Activated CD4-positive, alpha-beta memory T cell treated with anti-CD3 and anti-CD28 coated beads for 36 hours (primary cell): ENCODE results near the gene STATH. TPM values are rescaled to one million over a fixed set of nuclear protein-coding genes. Genes with fewer than 3 reads are reported as not detected.

Experiments used
- CTCF ChIA-PET: fragments of 350-600 bp; sonication (Branson Sonifier 250); formaldehyde crosslinking; loops from one replicate; lab custom pipeline; 2021; ENCODE audit warnings: antibody characterized with exemption, inconsistent platforms; lab: Charles Lee
- POLR2A ChIA-PET: fragments of 350-600 bp; sonication (Branson Sonifier 250); formaldehyde crosslinking; loops from one replicate; lab custom pipeline; 2021; ENCODE audit warnings: antibody characterized with exemption; lab: Charles Lee
- DNase-seq: peaks from one replicate; pipeline ENCODE4 v3.0.0-alpha.2; 2020
- H3K27ac Mint-ChIP-seq: one replicate; pipeline ENCODE4 v1.8.0; 2021; ENCODE audit warnings: mixed read lengths
- H3K27me3 Mint-ChIP-seq: one replicate; pipeline ENCODE4 v1.8.0; 2021; ENCODE audit warnings: mixed read lengths
- H3K36me3 Mint-ChIP-seq: one replicate; pipeline ENCODE4 v1.8.0; 2021; ENCODE audit warnings: mixed read lengths
- H3K4me1 Mint-ChIP-seq: one replicate; pipeline ENCODE4 v1.8.0; 2021; ENCODE audit warnings: low read depth, mixed read lengths
- H3K4me3 Mint-ChIP-seq: one replicate; pipeline ENCODE4 v1.8.0; 2021; ENCODE audit warnings: mild to moderate bottlenecking, mixed read lengths
- H3K9me3 Mint-ChIP-seq: one replicate; pipeline ENCODE4 v1.8.0; 2021; ENCODE audit warnings: mixed read lengths
- intact Hi-C: fragments of 100-400 bp; cut with micrococcal nuclease; formaldehyde crosslinking; loops from one replicate; pipeline ENCODE4 v1.15.1; 2023
- total RNA-seq, 2 experiments: library from RNA; stranded (reverse); gene quantifications; one replicate each; pipeline ENCODE4 v1.2.3, GENCODE V29; 2021

The STATH gene, protein sequence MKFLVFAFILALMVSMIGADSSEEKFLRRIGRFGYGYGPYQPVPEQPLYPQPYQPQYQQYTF
- not detected for total RNA-seq

- Mint-ChIP-seq H3K9me3 (no peaks in the 10 kb centered on the region), H3K27me3 (no peaks in the 10 kb centered on the region), H3K27ac (no peak within 1 kb of the TSS), H3K4me1 (no peaks in the 10 kb centered on the region), H3K36me3 (no peaks in the 10 kb centered on the region), H3K4me3 (no peak within 1 kb of the TSS)
- DNase-seq, result no peak
- POLR2A ChIA-PET, result no interaction called here
- intact Hi-C loops, result no loop called here
- CTCF ChIA-PET, result no interaction called here
Observed at GRCh38 chr4:69995526-69996016, at the start of gene STATH. STATH (plus strand) TSS chr4:69995966; CDS start chr4:69998438, 2,472 bp downstream.

DNA sequence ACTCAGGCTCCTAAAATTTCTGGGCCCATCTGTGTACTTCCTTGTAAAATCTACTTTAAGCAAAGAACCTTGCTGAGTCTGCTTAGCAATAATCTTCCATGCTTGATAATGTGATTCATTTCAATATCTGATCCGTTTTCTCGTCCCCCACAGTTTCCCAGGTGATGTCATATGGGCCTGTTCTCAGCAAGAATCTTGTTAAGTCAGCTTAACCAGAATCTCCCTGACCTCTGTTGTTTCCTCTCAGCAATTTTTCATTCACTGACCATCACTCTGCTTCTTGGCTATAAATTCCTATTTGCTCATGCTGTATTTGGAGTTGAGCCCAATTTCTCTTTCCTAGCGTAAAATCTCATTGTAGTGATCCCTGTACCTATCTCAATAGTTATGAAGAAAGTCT is 44.2 kb upstream of the STATH start:
- DNase-seq, result no peak
- POLR2A ChIA-PET, result no interaction called here
- Mint-ChIP-seq H3K27me3 (no peaks in the 10 kb centered on the region), H3K4me1 (no peaks in the 10 kb centered on the region), H3K4me3 (no peak overlapping the region), H3K27ac (no peak overlapping the region), H3K9me3 (peaks cover 3% of the 10 kb centered on the region), H3K36me3 (no peaks in the 10 kb centered on the region)
- CTCF ChIA-PET, result no interaction called here
- intact Hi-C loops, result no loop called here

- Mint-ChIP-seq H3K36me3 (no peaks in the 10 kb centered on the region), H3K9me3 (peaks cover 2% of the 10 kb centered on the region), H3K4me1 (no peaks in the 10 kb centered on the region), H3K27me3 (no peaks in the 10 kb centered on the region), H3K27ac (no peak overlapping the region), H3K4me3 (no peak overlapping the region)
- CTCF ChIA-PET, result no interaction called here
- DNase-seq, result no peak
- POLR2A ChIA-PET, result no interaction called here
- intact Hi-C loops, result no loop called here
Observed at GRCh38 chr4:69957209-69957608, 38.6 kb upstream of the STATH start.

DNA sequence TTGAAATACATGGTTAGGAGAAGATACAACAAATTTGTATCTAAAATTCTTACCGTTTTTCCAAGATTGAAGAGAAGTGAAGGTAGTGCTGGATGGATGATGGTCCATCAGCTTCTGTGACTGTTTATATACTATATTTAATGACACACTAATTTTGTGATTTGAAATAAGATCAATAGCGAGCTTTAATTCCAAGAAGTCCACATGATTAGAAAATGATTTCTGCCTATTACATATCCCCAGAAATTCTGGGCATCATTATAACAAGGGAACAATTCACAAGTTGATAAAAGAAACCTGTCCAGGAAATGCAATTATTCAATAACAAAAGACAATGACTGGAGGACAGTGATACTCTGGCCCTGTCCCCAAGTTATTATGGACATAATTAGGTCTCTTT is 30.1 kb upstream of the STATH start, which contains the start of gene CSN2:
Gene CSN2 (minus strand): TSS at position 101 of the 400 bp plus-strand sequence. CDS start 4,733 bp downstream, outside the sequence.
- Mint-ChIP-seq H3K27ac (no peak within 1 kb of the TSS), H3K36me3 (no peaks in the 10 kb centered on the region), H3K27me3 (no peaks in the 10 kb centered on the region), H3K4me3 (no peak within 1 kb of the TSS), H3K4me1 (no peaks in the 10 kb centered on the region), H3K9me3 (peaks cover 2% of the 10 kb centered on the region)
- intact Hi-C loops, result no loop called here
- POLR2A ChIA-PET, result no interaction called here
- no peak for DNase-seq
- CTCF ChIA-PET, result no interaction called here

- Mint-ChIP-seq H3K4me3 (no peak overlapping the region), H3K4me1 (no peaks in the 10 kb centered on the region), H3K36me3 (no peaks in the 10 kb centered on the region), H3K9me3 (no peaks in the 10 kb centered on the region), H3K27me3 (no peaks in the 10 kb centered on the region), H3K27ac (no peak overlapping the region)
- intact Hi-C loops, result no loop called here
- CTCF ChIA-PET, result no interaction called here
- POLR2A ChIA-PET, result no interaction called here
- DNase-seq, result no peak
Observed at GRCh38 chr4:69970071-69970470, 25.7 kb upstream of the STATH start.

GRCh38 chr4:69974631-69975030 is 21.1 kb upstream of the STATH start:
- Mint-ChIP-seq H3K27ac (no peak overlapping the region), H3K4me3 (no peak overlapping the region), H3K9me3 (no peaks in the 10 kb centered on the region), H3K4me1 (no peaks in the 10 kb centered on the region), H3K36me3 (no peaks in the 10 kb centered on the region), H3K27me3 (no peaks in the 10 kb centered on the region)
- intact Hi-C loops, result no loop called here
- no peak for DNase-seq
- ChIA-PET POLR2A (no interaction called here), CTCF (no interaction called here)

- intact Hi-C loops, result no loop called here
- Mint-ChIP-seq H3K27me3 (no peaks in the 10 kb centered on the region), H3K27ac (no peak overlapping the region), H3K9me3 (no peaks in the 10 kb centered on the region), H3K36me3 (no peaks in the 10 kb centered on the region), H3K4me3 (no peak overlapping the region), H3K4me1 (no peaks in the 10 kb centered on the region)
- ChIA-PET POLR2A (no interaction called here), CTCF (interaction anchor here (0.7 kb wide), 1 partner anchor 229 kb away, joined by 3 read pairs; no protein-coding TSS in a partner anchor)
- DNase-seq, result no peak
Observed at GRCh38 chr4:69977582-69977981, 18.2 kb upstream of the STATH start.

- ChIA-PET CTCF (interaction anchor here (1.0 kb wide), 1 partner anchor 114 kb away, joined by 3 read pairs; no protein-coding TSS in a partner anchor), POLR2A (no interaction called here)
- no peak overlapping the region for H3K4me3 Mint-ChIP-seq
- H3K4me1 Mint-ChIP-seq, result no peaks in the 10 kb centered on the region
- H3K27me3 Mint-ChIP-seq, result no peaks in the 10 kb centered on the region
- no peaks in the 10 kb centered on the region for H3K36me3 Mint-ChIP-seq
- no peaks in the 10 kb centered on the region for H3K9me3 Mint-ChIP-seq
- DNase-seq, result no peak
- intact Hi-C loops, result no loop called here
- H3K27ac Mint-ChIP-seq, result no peak overlapping the region
Observed at GRCh38 chr4:69984030-69984443, 11.7 kb upstream of the STATH start.

DNA sequence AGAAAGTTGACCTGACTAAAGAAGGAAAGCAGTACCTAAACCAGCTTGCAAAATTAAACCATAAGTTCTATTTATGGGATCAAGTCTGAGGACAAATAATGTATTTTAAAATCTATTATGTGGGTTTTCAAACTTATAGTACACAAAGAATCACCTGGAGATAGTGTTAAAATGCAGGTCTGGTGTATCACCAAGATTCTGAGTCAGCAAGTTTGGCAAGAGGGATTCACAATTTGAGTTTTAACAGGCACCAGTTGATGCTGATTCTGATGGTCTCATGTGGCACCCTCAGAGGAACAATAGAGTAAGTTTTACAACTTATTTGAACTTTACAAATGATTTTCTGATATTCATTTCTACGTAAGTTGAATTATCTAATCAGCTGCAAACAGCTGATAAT is 9.1 kb upstream of the STATH start:
- H3K27ac Mint-ChIP-seq, result no peak overlapping the region
- ChIA-PET POLR2A (no interaction called here), CTCF (no interaction called here)
- H3K27me3 Mint-ChIP-seq, result no peaks in the 10 kb centered on the region
- intact Hi-C loops, result no loop called here
- H3K4me1 Mint-ChIP-seq, result no peaks in the 10 kb centered on the region
- no peak for DNase-seq
- no peak overlapping the region for H3K4me3 Mint-ChIP-seq
- no peaks in the 10 kb centered on the region for H3K36me3 Mint-ChIP-seq
- H3K9me3 Mint-ChIP-seq, result no peaks in the 10 kb centered on the region

DNA sequence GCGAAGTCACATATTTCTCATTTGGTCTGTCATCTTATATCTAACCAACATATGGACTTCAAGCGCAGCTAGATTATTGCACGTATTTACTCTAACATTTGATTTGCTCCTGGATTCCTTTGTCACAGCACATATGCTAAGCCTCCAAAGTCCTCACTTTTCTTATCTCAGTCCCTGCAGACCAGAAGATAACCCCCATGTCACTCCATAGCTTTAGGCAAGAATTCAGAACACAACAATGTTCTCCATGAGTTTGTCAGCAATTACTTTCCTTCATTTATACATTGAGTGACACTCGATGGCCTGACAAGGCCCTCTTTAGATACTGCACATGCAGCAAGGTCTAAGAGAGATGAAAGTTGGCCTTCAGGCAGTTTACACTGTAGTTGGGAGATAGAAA is 4.8 kb upstream of the STATH start:
- no peak overlapping the region for H3K27ac Mint-ChIP-seq
- H3K27me3 Mint-ChIP-seq, result no peaks in the 10 kb centered on the region
- no peaks in the 10 kb centered on the region for H3K36me3 Mint-ChIP-seq
- POLR2A ChIA-PET, result no interaction called here
- H3K4me1 Mint-ChIP-seq, result no peaks in the 10 kb centered on the region
- intact Hi-C loops, result no loop called here
- H3K9me3 Mint-ChIP-seq, result no peaks in the 10 kb centered on the region
- CTCF ChIA-PET, result no interaction called here
- H3K4me3 Mint-ChIP-seq, result no peak overlapping the region
- DNase-seq, result no peak

DNA sequence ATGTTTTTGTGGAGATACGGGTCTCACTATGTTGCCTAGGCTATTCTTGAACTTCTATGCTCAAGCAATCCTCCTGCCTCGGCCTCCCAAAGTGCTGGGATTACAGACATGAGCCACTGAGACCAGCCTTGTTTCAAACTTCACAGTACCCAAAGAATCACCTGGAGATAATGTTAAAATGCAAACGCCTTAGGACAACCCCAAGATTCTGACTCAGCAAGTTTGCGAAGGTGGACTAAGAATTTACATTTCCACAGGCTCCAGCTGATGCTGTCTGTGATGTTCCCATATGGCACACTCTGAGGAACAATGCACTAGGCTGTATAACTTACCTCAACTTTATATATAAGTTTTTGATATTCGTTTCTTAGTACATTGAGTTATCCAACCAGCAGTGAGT is 984 bp upstream of the STATH start:
- H3K4me1 Mint-ChIP-seq, result no peaks in the 10 kb centered on the region
- no peak for DNase-seq
- no peaks in the 10 kb centered on the region for H3K9me3 Mint-ChIP-seq
- no peaks in the 10 kb centered on the region for H3K36me3 Mint-ChIP-seq
- no peaks in the 10 kb centered on the region for H3K27me3 Mint-ChIP-seq
- no peak overlapping the region for H3K4me3 Mint-ChIP-seq
- intact Hi-C loops, result no loop called here
- H3K27ac Mint-ChIP-seq, result no peak overlapping the region
- ChIA-PET POLR2A (no interaction called here), CTCF (no interaction called here)

DNA sequence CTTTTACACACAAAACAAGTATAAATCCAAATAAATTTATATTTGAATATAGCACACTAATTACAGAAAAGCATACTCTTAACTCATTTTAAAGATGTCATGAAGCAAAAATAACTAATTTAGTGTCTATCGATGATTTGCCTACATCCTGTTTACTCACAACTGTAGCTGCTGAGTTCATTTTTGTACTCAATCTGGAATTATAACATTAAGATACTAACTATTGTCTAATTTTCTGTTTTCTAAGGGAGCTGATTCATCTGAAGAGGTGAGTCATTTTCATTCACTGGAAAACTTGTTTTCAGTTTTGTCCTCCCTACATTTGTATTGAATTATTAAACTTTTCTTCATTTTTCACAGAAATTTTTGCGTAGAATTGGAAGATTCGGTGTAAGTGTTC is 3.7 kb downstream of the STATH start:
- Mint-ChIP-seq H3K4me3 (no peak overlapping the region), H3K4me1 (no peaks in the 10 kb centered on the region), H3K27me3 (no peaks in the 10 kb centered on the region), H3K36me3 (no peaks in the 10 kb centered on the region), H3K27ac (no peak overlapping the region), H3K9me3 (no peaks in the 10 kb centered on the region)
- ChIA-PET CTCF (no interaction called here), POLR2A (no interaction called here)
- DNase-seq, result no peak
- intact Hi-C loops, result no loop called here

- no peak for DNase-seq
- POLR2A ChIA-PET, result no interaction called here
- no peaks in the 10 kb centered on the region for H3K27me3 Mint-ChIP-seq
- CTCF ChIA-PET, result no interaction called here
- H3K36me3 Mint-ChIP-seq, result no peaks in the 10 kb centered on the region
- H3K4me1 Mint-ChIP-seq, result no peaks in the 10 kb centered on the region
- no peak overlapping the region for H3K4me3 Mint-ChIP-seq
- no peaks in the 10 kb centered on the region for H3K9me3 Mint-ChIP-seq
- intact Hi-C loops, result no loop called here
- no peak overlapping the region for H3K27ac Mint-ChIP-seq
Observed at GRCh38 chr4:70000711-70001110, 4.9 kb downstream of the STATH start.
